ENCODE results near the gene FAM237B. TPM values are rescaled to one million over a fixed set of nuclear protein-coding genes. Genes with fewer than 3 reads are reported as not detected.

FAM237B gene
- total and polyA plus RNA-seq, 2 of the 4 experiments (the other 2 are of a cell fraction), result not detected

DNA sequence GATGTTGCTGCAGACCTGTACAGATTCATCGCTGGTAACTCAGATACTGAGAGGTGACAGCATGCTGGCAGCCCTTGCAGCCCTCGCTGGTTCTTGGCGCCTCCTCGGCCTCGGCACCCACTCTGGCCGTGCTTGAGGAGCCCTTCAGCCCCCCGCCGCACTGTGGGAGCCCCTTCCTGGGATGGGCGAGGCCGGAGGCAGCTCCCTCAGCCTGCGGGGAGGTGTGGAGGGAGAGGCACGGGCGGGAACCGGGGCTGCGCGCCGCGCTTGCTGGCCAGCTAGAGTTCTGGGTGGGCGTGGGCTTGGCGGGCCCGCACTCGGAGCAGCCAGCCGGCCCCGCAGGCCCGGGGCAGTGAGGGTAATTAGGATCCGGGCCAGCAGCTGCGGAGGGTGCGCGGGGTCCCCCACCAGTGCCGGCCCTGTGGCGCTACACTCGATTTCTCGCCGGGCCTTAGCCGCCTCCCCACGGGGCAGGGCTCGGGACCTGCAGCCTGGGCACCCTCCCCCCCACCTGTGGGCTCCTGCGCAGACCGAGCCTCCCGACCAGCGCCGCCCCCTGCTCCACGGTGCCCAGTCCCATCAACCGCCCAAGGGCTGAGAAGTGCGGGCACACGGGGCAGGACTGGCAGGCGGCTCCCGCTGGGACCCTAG lies 13.2 kb upstream of the FAM237B start:
- Histone ChIP-seq H2BK5ac (ENCODE audit: low read depth, low read length, poor library complexity, severe bottlenecking) (no peak overlapping the region), H3K27me3 (ENCODE audit: control insufficient read depth, insufficient read depth, low read length) (peaks cover 1% of the 10 kb centered on the region; the same call in 1 of the 2 replicates), H3K9ac (ENCODE audit: low read depth, low read length) (no peak overlapping the region), H3K9me3 (ENCODE audit: control insufficient read depth, insufficient read depth, low read length) (no peaks in the 10 kb centered on the region), H3K9me1 (ENCODE audit: insufficient read depth, low read length) (no peaks in the 10 kb centered on the region), H3K4me2 (ENCODE audit: low read depth, low read length) (no peak overlapping the region), H3K36me3 (ENCODE audit: control insufficient read depth, insufficient read depth, low read length) (no peaks in the 10 kb centered on the region), H3K18ac (ENCODE audit: low read depth, low read length) (no peak overlapping the region), H3K79me1 (ENCODE audit: low read depth in 1 of 2, low read length in 2 of 2) (no peaks in the 10 kb centered on the region), H2AK5ac (ENCODE audit: low read depth, low read length) (no peak overlapping the region), H2AFZ (replicated peaks; ENCODE audit: low read length, poor library complexity) (no peak overlapping the region), H3K4ac (ENCODE audit: low read depth, low read length) (no peak overlapping the region), H4K20me1 (ENCODE audit: insufficient read depth, low read length) (no peaks in the 10 kb centered on the region), H2BK20ac (ENCODE audit: low read depth, low read length) (no peak overlapping the region), H3K23ac (ENCODE audit: low read depth, low read length) (no peak overlapping the region), H2BK15ac (ENCODE audit: low read depth, low read length) (no peak overlapping the region), H3K56ac (ENCODE audit: extremely low read depth, insufficient read depth, low read length) (no peak overlapping the region), H2BK120ac (ENCODE audit: low read depth, low read length) (no peak overlapping the region), H3K4me1 (ENCODE audit: control insufficient read depth, insufficient read depth, low read length) (no peaks in the 10 kb centered on the region), H2AK9ac (replicated peaks; ENCODE audit: low read depth, low read length, poor library complexity) (no peak overlapping the region), H3K27ac (ENCODE audit: insufficient read depth, low read length) (no peak overlapping the region), H4K91ac (ENCODE audit: insufficient read depth, low read depth, low read length) (no peak overlapping the region), H3K14ac (replicated peaks; ENCODE audit: low read depth, low read length) (no peak overlapping the region), H4K5ac (ENCODE audit: low read depth, low read length) (no peak overlapping the region), H3K4me3 (ENCODE audit: insufficient read depth, low read depth, low read length) (no peak overlapping the region), H4K8ac (ENCODE audit: low read depth in 2 of 2, low read length in 2 of 2) (no peak overlapping the region)
- TF ChIP-seq, protein P1, sequence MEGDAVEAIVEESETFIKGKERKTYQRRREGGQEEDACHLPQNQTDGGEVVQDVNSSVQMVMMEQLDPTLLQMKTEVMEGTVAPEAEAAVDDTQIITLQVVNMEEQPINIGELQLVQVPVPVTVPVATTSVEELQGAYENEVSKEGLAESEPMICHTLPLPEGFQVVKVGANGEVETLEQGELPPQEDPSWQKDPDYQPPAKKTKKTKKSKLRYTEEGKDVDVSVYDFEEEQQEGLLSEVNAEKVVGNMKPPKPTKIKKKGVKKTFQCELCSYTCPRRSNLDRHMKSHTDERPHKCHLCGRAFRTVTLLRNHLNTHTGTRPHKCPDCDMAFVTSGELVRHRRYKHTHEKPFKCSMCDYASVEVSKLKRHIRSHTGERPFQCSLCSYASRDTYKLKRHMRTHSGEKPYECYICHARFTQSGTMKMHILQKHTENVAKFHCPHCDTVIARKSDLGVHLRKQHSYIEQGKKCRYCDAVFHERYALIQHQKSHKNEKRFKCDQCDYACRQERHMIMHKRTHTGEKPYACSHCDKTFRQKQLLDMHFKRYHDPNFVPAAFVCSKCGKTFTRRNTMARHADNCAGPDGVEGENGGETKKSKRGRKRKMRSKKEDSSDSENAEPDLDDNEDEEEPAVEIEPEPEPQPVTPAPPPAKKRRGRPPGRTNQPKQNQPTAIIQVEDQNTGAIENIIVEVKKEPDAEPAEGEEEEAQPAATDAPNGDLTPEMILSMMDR (conservative IDR thresholded peaks at IDR 0.05; ENCODE audit: low read depth, low read length), result no peak
- TF ChIP-seq BHLHE40 (IDR thresholded peaks at IDR 0.05; ENCODE audit: low read depth, low read length), result no peak
- TF ChIP-seq RCOR1 (IDR thresholded peaks at IDR 0.05; ENCODE audit: insufficient replicate concordance, low read length), result no peak
- TF ChIP-seq, protein P2, sequence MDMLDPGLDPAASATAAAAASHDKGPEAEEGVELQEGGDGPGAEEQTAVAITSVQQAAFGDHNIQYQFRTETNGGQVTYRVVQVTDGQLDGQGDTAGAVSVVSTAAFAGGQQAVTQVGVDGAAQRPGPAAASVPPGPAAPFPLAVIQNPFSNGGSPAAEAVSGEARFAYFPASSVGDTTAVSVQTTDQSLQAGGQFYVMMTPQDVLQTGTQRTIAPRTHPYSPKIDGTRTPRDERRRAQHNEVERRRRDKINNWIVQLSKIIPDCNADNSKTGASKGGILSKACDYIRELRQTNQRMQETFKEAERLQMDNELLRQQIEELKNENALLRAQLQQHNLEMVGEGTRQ (IDR thresholded peaks at IDR 0.05; ENCODE audit: low read depth, low read length), result no peak
- no peak for TF ChIP-seq MXI1 (IDR thresholded peaks at IDR 0.05; ENCODE audit: borderline replicate concordance, low read depth, low read length)
- TF ChIP-seq NFE2L2 (IDR thresholded peaks at IDR 0.05; ENCODE audit: low read depth, low read length), result no peak
- TF ChIP-seq SMC3 (IDR thresholded peaks at IDR 0.05; ENCODE audit: low read depth, low read length), result no peak
- no peak for TF ChIP-seq FOS (IDR thresholded peaks at IDR 0.05; ENCODE audit: low read depth, low read length)
- TF ChIP-seq RFX5 (IDR thresholded peaks at IDR 0.05; ENCODE audit: low read depth, low read length), result no peak
- TF ChIP-seq MAFK (IDR thresholded peaks at IDR 0.05; ENCODE audit: low read depth, low read length), result no peak
- TF ChIP-seq MAZ (IDR thresholded peaks at IDR 0.05; ENCODE audit: borderline replicate concordance, low read depth, low read length), result no peak
- no peak for TF ChIP-seq RAD21 (IDR thresholded peaks at IDR 0.05; ENCODE audit: low read length)
- TF ChIP-seq CEBPB (IDR thresholded peaks at IDR 0.05; ENCODE audit: low read depth, low read length), result no peak
- no peak for TF ChIP-seq POLR2A (IDR thresholded peaks at IDR 0.05; ENCODE audit: low read depth, low read length)
- TF ChIP-seq CHD1 (IDR thresholded peaks at IDR 0.05; ENCODE audit: low read depth, low read length), result no peak
- TF ChIP-seq, protein P3, sequence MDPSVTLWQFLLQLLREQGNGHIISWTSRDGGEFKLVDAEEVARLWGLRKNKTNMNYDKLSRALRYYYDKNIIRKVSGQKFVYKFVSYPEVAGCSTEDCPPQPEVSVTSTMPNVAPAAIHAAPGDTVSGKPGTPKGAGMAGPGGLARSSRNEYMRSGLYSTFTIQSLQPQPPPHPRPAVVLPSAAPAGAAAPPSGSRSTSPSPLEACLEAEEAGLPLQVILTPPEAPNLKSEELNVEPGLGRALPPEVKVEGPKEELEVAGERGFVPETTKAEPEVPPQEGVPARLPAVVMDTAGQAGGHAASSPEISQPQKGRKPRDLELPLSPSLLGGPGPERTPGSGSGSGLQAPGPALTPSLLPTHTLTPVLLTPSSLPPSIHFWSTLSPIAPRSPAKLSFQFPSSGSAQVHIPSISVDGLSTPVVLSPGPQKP (IDR thresholded peaks at IDR 0.05; ENCODE audit: borderline replicate concordance, low read depth, low read length), result no peak
- dilution Hi-C loops (cut with HindIII; ENCODE audit: low sequenced_read_pairs, unreplicated experiment) (no loop called here), intact Hi-C loops (cut with micrococcal nuclease) (no loop called here), in situ Hi-C loops (cut with MboI; ENCODE audit: low sequenced_read_pairs) (no loop called here)
- 82% methylated on average over 13 of the region's 48 CpGs; no CpG with 5 or more reads in 1 of the 2 experiments for WGBS, 2 experiments (ENCODE audit: extremely low coverage in 2 of 2, insufficient read length in 1 of 2)
- ChIA-PET POLR2A (ENCODE audit: unreplicated experiment) (no interaction called here), CTCF (interaction anchor here (0.8 kb wide), 1 partner anchor 11 kb away, joined by 3 read pairs; no protein-coding TSS in a partner anchor)
- no peak for ATAC-seq (ENCODE audit: low read depth)
- DNase-seq, result no peak
- no TSS peak for BruUV-seq (replicated peaks)
